Measurements from ENCODE around the gene EFHC2. TPM values are rescaled to one million over a fixed set of nuclear protein-coding genes. Genes with fewer than 3 reads are reported as not detected.

The EFHC2 gene
- total RNA-seq, 4 donors from 2014 or later: 5.1 to 16.1 (median 8.9) TPM

DNA sequence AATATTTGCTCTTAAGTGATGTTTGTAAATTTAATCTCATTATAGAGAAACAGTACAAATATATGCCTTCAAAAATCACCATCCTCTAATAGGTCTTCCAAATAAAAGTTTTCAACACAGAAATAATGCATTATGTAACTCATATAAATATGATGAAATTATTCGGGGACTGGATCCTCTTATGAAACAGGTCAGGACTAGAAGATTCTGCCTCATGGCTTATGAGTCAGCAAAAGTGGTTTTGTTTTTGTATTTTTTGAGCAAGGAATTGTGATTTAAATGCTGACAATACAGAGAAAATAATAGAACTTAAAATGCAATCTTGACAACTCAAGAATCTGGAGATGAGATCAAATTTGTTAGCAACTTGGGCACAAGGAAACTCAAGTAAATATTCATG lies 190.6 kb downstream of the EFHC2 start:
- Histone ChIP-seq H3K4me3 (no peak overlapping the region), H3K27ac (no peak overlapping the region), H3K9me3 (no peaks in the 10 kb centered on the region), H3K36me3 (no peaks in the 10 kb centered on the region), H3K4me1 (no peaks in the 10 kb centered on the region), H3K27me3 (no peaks in the 10 kb centered on the region)
- no peak for DNase-seq (ENCODE audit: low spot score in 2 of 2)
- TF ChIP-seq POLR2A (IDR thresholded peaks at IDR 0.05) (no peak), POLR2AphosphoS5 (IDR thresholded peaks at IDR 0.05) (no peak), EP300 (IDR thresholded peaks at IDR 0.05) (no peak)
- TF ChIP-seq, protein P1, sequence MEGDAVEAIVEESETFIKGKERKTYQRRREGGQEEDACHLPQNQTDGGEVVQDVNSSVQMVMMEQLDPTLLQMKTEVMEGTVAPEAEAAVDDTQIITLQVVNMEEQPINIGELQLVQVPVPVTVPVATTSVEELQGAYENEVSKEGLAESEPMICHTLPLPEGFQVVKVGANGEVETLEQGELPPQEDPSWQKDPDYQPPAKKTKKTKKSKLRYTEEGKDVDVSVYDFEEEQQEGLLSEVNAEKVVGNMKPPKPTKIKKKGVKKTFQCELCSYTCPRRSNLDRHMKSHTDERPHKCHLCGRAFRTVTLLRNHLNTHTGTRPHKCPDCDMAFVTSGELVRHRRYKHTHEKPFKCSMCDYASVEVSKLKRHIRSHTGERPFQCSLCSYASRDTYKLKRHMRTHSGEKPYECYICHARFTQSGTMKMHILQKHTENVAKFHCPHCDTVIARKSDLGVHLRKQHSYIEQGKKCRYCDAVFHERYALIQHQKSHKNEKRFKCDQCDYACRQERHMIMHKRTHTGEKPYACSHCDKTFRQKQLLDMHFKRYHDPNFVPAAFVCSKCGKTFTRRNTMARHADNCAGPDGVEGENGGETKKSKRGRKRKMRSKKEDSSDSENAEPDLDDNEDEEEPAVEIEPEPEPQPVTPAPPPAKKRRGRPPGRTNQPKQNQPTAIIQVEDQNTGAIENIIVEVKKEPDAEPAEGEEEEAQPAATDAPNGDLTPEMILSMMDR (IDR thresholded peaks at IDR 0.05): no peak
- 44% methylated on average over 1 of the region's 1 CpG for WGBS

DNA sequence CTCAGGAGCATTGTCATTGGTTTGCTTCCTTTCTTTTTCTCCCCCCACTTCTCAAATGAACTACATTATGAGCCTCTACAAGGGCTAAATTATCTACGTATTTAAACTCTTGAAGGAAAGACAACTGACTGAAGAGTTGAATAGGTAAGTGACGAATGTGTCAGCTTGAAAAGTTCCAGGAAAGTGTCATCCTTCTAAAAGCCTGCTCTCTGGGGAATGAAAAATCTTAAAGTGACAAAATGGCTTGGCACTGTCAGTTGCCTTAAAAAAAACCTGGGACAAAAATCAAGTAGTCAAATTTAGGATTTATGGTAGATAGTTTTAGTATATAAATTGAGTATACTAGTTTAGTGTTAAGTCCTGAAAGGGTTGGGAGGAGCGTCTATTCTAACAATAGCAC lies 196.3 kb downstream of the EFHC2 start:
- no peak for DNase-seq (ENCODE audit: low spot score in 2 of 2)
- Histone ChIP-seq H3K27ac (no peak overlapping the region), H3K9me3 (no peaks in the 10 kb centered on the region), H3K27me3 (no peaks in the 10 kb centered on the region), H3K4me1 (no peaks in the 10 kb centered on the region), H3K36me3 (no peaks in the 10 kb centered on the region), H3K4me3 (no peak overlapping the region)
- 61% methylated on average over 3 of the region's 3 CpGs for WGBS
- no peak for TF ChIP-seq EP300 (IDR thresholded peaks at IDR 0.05)
- no peak for TF ChIP-seq POLR2A (IDR thresholded peaks at IDR 0.05)
- TF ChIP-seq POLR2AphosphoS5 (IDR thresholded peaks at IDR 0.05): no peak
- TF ChIP-seq, protein P1 (IDR thresholded peaks at IDR 0.05): no peak

DNA sequence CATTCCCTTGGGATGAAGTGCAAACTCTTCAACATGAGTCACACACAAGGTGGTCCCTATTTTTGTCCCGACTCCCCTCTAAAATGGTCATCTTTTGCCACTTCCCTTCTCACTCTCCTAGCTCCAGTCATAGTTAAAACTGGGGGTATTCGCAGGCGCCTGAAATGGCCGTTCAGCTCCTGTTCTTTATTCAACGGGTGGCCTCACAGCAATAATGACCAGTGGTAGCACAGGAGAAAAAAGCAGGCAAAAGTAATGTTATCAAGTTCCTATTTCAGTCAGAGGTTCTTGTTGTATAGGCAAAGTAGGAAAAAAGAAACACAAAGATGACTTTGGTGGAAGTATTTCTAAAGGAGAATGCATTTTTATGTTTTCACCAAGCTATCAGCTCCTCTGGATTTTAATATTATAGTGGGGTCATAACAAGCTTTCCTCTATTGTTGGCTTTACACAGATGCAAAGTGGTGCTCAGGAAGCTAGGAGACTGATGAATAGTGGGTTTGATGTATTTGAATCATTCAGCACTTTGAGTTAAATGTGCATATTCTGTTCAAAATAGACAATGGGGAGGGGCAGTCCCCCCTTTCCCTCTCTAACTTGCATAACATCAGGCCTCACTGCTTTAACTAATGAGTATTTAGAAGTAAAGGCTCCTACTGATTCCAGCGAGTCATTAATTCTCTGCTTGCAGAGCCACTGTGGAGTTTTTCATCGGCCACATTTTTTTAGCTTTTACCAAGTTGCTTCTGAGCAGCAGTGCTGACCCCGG lies 199.1 kb downstream of the EFHC2 start:
- Histone ChIP-seq H3K9me3 (no peaks in the 10 kb centered on the region), H3K27me3 (no peaks in the 10 kb centered on the region), H3K4me1 (no peaks in the 10 kb centered on the region), H3K27ac (no peak overlapping the region), H3K36me3 (no peaks in the 10 kb centered on the region), H3K4me3 (no peak overlapping the region)
- TF ChIP-seq, protein P1 (IDR thresholded peaks at IDR 0.05): no peak
- TF ChIP-seq POLR2A (IDR thresholded peaks at IDR 0.05) (no peak), POLR2AphosphoS5 (IDR thresholded peaks at IDR 0.05) (no peak), EP300 (IDR thresholded peaks at IDR 0.05) (no peak)
- WGBS: 60% methylated on average over 8 of the region's 8 CpGs
- DNase-seq (ENCODE audit: low spot score in 2 of 2): no peak

DNA sequence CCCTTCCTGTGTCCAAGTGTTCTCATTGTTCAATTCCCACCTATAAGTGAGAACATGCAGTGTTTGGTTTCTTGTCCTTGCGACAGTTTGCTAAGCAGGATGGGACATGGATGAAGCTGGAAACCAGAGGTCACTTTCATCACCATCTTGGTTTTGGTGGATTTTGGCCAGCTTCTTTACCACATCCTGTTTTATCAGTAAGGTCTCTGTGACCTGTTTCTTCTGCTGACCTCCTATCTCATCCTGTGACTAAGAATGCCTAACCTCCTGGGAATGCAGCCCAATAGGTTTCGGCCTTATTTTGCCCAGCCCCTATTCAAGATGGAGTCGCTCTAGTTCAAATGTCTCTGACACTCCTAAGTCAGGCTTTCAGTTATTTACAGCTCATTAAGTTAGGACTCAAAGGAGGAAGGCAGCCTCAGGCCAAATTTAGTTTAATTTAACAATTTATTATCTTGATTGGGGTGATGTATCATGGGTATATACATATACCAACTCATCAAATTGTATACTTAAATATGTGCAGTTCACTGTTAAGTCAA lies 200.3 kb downstream of the EFHC2 start:
- no peaks in the 10 kb centered on the region for H3K4me1 ChIP-seq
- WGBS: 97% methylated on average over 3 of the region's 3 CpGs
- no peaks in the 10 kb centered on the region for H3K36me3 ChIP-seq
- no peaks in the 10 kb centered on the region for H3K27me3 ChIP-seq
- H3K27ac ChIP-seq: no peak overlapping the region
- H3K4me3 ChIP-seq: no peak overlapping the region
- no peaks in the 10 kb centered on the region for H3K9me3 ChIP-seq
- TF ChIP-seq POLR2AphosphoS5 (IDR thresholded peaks at IDR 0.05) (no peak), EP300 (IDR thresholded peaks at IDR 0.05) (no peak), POLR2A (IDR thresholded peaks at IDR 0.05) (no peak)
- TF ChIP-seq, protein P1 (IDR thresholded peaks at IDR 0.05): no peak
- DNase-seq (ENCODE audit: low spot score in 2 of 2): no peak

DNA sequence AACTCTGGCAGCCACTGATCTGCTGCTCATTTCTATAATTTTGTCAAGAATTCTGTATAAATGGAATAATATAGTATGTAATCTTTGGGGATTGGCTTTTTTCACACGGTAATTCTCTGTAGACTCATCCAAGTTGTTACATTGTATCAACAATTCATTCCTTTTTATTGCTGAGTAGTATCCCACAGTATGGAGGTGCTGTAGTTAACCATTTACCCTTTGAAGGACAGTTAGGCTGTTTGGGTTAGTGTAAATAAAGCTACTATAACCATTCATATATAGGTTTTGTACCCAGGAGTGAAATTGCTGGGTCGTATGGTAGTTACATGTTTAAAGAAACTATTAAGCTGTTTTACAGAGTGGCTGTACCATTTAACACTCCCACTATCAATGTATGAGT lies 213.3 kb downstream of the EFHC2 start:
- TF ChIP-seq POLR2A (IDR thresholded peaks at IDR 0.05): no peak
- TF ChIP-seq EP300 (IDR thresholded peaks at IDR 0.05): no peak
- no peak for TF ChIP-seq POLR2AphosphoS5 (IDR thresholded peaks at IDR 0.05)
- TF ChIP-seq, protein P1 (IDR thresholded peaks at IDR 0.05): no peak
- Histone ChIP-seq H3K36me3 (no peaks in the 10 kb centered on the region), H3K27me3 (no peaks in the 10 kb centered on the region), H3K9me3 (no peaks in the 10 kb centered on the region), H3K27ac (no peak overlapping the region), H3K4me3 (no peak overlapping the region), H3K4me1 (no peaks in the 10 kb centered on the region)
- WGBS: 83% methylated on average over 2 of the region's 2 CpGs
- no peak for DNase-seq (ENCODE audit: low spot score in 2 of 2)

Data from suprapubic skin (tissue), 4 donors.